ENCODE results near the gene TFCP2L1. TPM values are rescaled to one million over a fixed set of nuclear protein-coding genes. Genes with fewer than 3 reads are reported as not detected.

TFCP2L1 gene
- total RNA-seq, 1 donor = under 0.01 TPM

DNA sequence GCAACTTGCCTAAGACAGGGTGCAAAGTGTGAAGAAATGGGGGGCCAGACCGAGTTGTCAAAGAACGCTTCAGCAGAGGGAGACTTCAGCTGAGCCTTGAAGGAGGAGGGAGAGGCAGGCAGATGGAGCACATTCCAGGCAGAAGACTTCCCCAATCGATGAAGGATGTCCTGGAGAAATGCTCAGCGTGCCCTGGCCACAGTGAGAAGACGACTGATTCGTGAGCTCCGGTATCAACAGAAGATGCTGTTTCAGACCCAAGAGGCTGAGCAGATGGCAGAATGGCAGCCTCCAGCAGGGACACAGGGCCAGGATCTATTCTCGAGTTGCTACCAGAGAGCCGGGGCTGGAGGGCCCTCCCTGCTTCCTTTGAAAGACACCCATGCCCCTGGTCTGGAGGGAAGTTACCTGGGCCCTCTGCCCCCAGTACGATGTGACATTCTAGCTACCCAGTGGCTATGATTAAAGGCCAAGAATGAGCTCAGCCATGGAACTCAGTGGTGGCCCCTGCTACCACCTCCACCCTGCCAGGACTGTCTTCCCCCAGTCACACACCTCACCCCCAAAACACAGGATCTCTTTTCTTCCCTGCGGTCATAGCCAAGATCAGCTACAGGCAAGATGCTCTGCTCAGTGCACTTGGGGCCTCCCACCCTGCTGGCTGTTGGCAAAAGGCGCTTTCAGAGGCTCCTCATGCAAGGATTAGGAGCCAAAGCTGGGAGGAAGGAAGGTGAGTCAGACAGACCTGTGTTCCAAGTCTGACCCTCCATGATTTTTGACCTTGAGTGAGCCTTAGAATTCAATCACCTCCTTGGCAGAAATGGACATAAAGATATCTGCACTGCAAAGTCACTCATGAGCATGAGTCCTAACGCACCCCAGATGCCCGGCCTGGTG, 84.3 kb downstream of the TFCP2L1 start:
- Histone ChIP-seq H3K79me2 (ENCODE audit: insufficient read depth, low read length) (no peaks in the 10 kb centered on the region), H4K20me1 (ENCODE audit: insufficient read depth, low read length) (no peaks in the 10 kb centered on the region), H3K4me2 (ENCODE audit: insufficient read depth, low read length) (no peak overlapping the region), H3K4me1 (ENCODE audit: insufficient read depth, low read length) (peaks cover 10% of the 10 kb centered on the region), H3K9me3 (ENCODE audit: low read depth, low read length) (no peaks in the 10 kb centered on the region), H3K27me3 (ENCODE audit: insufficient read depth, low read length) (no peaks in the 10 kb centered on the region), H3K4me3 (ENCODE audit: insufficient read depth, low read length) (no peak overlapping the region), H3K36me3 (ENCODE audit: insufficient read depth, low read length) (no peaks in the 10 kb centered on the region), H3K27ac (ENCODE audit: low read depth, low read length) (no peak overlapping the region), H2AFZ (ENCODE audit: low read length) (no peak overlapping the region)
- TF ChIP-seq, protein P1, sequence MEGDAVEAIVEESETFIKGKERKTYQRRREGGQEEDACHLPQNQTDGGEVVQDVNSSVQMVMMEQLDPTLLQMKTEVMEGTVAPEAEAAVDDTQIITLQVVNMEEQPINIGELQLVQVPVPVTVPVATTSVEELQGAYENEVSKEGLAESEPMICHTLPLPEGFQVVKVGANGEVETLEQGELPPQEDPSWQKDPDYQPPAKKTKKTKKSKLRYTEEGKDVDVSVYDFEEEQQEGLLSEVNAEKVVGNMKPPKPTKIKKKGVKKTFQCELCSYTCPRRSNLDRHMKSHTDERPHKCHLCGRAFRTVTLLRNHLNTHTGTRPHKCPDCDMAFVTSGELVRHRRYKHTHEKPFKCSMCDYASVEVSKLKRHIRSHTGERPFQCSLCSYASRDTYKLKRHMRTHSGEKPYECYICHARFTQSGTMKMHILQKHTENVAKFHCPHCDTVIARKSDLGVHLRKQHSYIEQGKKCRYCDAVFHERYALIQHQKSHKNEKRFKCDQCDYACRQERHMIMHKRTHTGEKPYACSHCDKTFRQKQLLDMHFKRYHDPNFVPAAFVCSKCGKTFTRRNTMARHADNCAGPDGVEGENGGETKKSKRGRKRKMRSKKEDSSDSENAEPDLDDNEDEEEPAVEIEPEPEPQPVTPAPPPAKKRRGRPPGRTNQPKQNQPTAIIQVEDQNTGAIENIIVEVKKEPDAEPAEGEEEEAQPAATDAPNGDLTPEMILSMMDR (IDR thresholded peaks at IDR 0.05; ENCODE audit: extremely low read depth, low read depth, low read length) = no peak
- no peak for DNase-seq (ENCODE audit: insufficient read length, low spot score, missing footprints)

DNA sequence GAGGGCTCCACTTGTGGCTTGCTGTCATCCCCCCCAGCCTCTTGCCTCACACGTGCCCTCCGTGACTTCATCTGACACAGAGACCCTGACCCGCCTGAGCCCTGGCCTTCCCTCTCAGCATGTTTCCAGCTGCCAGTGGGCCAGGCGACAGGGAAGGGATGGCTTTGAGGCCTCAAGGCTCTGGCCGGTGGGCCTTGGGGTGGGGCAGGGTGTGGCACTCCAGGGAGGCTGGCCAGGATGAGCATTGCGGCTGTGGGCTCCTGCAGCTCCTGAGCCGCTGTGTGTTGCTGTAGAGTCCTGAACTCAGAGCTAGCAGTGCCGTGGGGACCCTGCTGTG, 85.0 kb downstream of the TFCP2L1 start:
- Histone ChIP-seq H3K36me3 (ENCODE audit: insufficient read depth, low read length) (no peaks in the 10 kb centered on the region), H3K4me3 (ENCODE audit: insufficient read depth, low read length) (no peak overlapping the region), H3K27ac (ENCODE audit: low read depth, low read length) (no peak overlapping the region), H4K20me1 (ENCODE audit: insufficient read depth, low read length) (no peaks in the 10 kb centered on the region), H2AFZ (ENCODE audit: low read length) (no peak overlapping the region), H3K4me2 (ENCODE audit: insufficient read depth, low read length) (no peak overlapping the region), H3K79me2 (ENCODE audit: insufficient read depth, low read length) (no peaks in the 10 kb centered on the region), H3K9me3 (ENCODE audit: low read depth, low read length) (no peaks in the 10 kb centered on the region), H3K27me3 (ENCODE audit: insufficient read depth, low read length) (no peaks in the 10 kb centered on the region), H3K4me1 (ENCODE audit: insufficient read depth, low read length) (peaks cover 10% of the 10 kb centered on the region)
- TF ChIP-seq, protein P1 (IDR thresholded peaks at IDR 0.05; ENCODE audit: extremely low read depth, low read depth, low read length) = no peak
- no peak for DNase-seq (ENCODE audit: insufficient read length, low spot score, missing footprints)

DNA sequence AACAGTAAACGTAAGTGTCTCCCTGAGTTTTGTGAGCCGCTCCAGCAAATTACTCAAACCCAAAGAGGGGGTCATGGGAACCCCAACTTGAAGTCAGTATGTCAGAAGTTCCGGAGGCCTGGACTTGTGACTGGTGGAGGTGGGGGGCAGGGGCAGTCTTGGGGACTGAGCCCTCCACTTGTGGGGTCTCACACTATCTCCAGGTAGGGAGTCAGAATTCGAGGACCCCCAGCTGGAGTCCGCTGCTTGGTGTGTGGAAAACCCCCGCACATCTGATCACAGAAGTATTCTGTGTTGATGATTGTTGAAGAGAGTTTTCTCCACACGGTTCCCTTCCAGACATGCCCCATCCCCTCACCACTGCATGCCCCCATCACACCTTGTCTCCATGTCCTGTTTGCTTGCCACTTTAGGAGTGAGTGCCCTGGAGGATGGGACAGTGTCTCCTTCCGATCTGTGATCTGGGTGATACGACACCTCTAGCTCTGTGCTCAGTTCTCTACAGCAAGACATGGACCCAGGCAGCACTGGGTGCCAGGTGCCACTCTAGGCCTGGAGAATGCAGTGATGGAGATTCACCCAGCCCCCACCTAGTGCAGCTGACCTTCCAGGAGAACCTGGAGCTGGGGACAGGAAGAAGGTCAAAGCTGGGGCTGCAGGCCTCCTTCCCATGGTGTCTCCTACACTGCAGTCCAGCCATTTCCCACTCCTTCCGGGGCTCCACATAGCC, 85.6 kb downstream of the TFCP2L1 start:
- TF ChIP-seq, protein P1 (IDR thresholded peaks at IDR 0.05; ENCODE audit: extremely low read depth, low read depth, low read length) = no peak
- no peak overlapping the region for H3K4me2 ChIP-seq (ENCODE audit: insufficient read depth, low read length)
- DNase-seq (ENCODE audit: insufficient read length, low spot score, missing footprints) = no peak
- H3K9me3 ChIP-seq (ENCODE audit: low read depth, low read length) = no peaks in the 10 kb centered on the region
- no peaks in the 10 kb centered on the region for H3K79me2 ChIP-seq (ENCODE audit: insufficient read depth, low read length)
- H3K36me3 ChIP-seq (ENCODE audit: insufficient read depth, low read length) = no peaks in the 10 kb centered on the region
- no peak overlapping the region for H3K4me3 ChIP-seq (ENCODE audit: insufficient read depth, low read length)
- H3K27me3 ChIP-seq (ENCODE audit: insufficient read depth, low read length) = no peaks in the 10 kb centered on the region
- no peak overlapping the region for H2AFZ ChIP-seq (ENCODE audit: low read length)
- no peak overlapping the region for H3K27ac ChIP-seq (ENCODE audit: low read depth, low read length)
- peaks cover 10% of the 10 kb centered on the region for H3K4me1 ChIP-seq (ENCODE audit: insufficient read depth, low read length)
- H4K20me1 ChIP-seq (ENCODE audit: insufficient read depth, low read length) = no peaks in the 10 kb centered on the region
